K562 (cell line): ENCODE measurements around the gene SRGAP2B.
"Not testable (repeated sequence)": the region's sequence is repeated elsewhere in the genome, so short reads cannot be mapped to it uniquely, and the experiment has no call there.

Source experiments
- CHD2 ChIP-seq: IDR thresholded peaks from 2 replicates; pipeline ENCODE4 v1.6.1; 2011; ENCODE audit warnings: low read depth, low read length
- EP300 ChIP-seq: IDR thresholded peaks from 2 replicates; pipeline ENCODE4 v1.6.1; 2012; ENCODE audit warnings: low read length, improper control_type of control experiment
- MEF2A ChIP-seq: IDR thresholded peaks from 2 replicates; pipeline ENCODE4 v1.6.1; 2011; ENCODE audit warnings: low read depth, mild to moderate bottlenecking, low read length, moderate library complexity; ENCODE audit not compliant: control insufficient read depth
- PATZ1 ChIP-seq: fragments of 250-450 bp; sonication (Bioruptor Pico); IDR thresholded peaks from 2 replicates; pipeline ENCODE4 v1.5.0; 2020; ENCODE audit warnings: mild to moderate bottlenecking, borderline replicate concordance
- POLR2A ChIP-seq: fragments of 450-650 bp; conservative IDR thresholded peaks from 2 replicates; pipeline ENCODE4 v1.6.1; 2016
- POLR2AphosphoS5 ChIP-seq: IDR thresholded peaks from 2 replicates; pipeline ENCODE4 v1.6.1; 2011; ENCODE audit warnings: mild to moderate bottlenecking, low read depth, low read length, moderate library complexity; ENCODE audit not compliant: control insufficient read depth, insufficient read depth
- TOE1 ChIP-seq, 2 experiments: fragments of 450-650 bp in 1 of 2; sonication (generic) in 1 of 2; formaldehyde crosslinking in 1 of 2; IDR thresholded peaks; 2 replicates each; pipeline versions ENCODE4 v1.7.1 to v1.8.0; 2016 to 2022; ENCODE audit warnings: borderline replicate concordance in 2 of 2, mild to moderate bottlenecking in 2 of 2, antibody characterized with exemption in 1 of 2, inconsistent platforms in 1 of 2, low read depth in 1 of 2, missing genetic modification reagents in 1 of 2, moderate library complexity in 1 of 2
- XRCC4 ChIP-seq: IDR thresholded peaks from one replicate; pipeline ENCODE4 v1.6.1; 2011; ENCODE audit not compliant: insufficient read depth, insufficient read length; ENCODE audit errors: extremely low read depth
- TF ChIP-seq, protein P1 (sequence below), 3 experiments: IDR thresholded peaks in 2 of 3; conservative IDR thresholded peaks in 1 of 3; 2 replicates each; pipeline ENCODE4 v1.5.1; 2011 to 2012; ENCODE audit warnings: low read length in 3 of 3, mild to moderate bottlenecking in 3 of 3, control low read depth in 2 of 3, improper control_type of control experiment in 1 of 3, inconsistent platforms in 1 of 3, low read depth in 1 of 3, mixed read lengths in 1 of 3, moderate library complexity in 1 of 3; ENCODE audit not compliant: insufficient read depth in 2 of 3
- TF ChIP-seq, protein P2 (sequence below): IDR thresholded peaks from 3 replicates; pipeline ENCODE4 v1.6.1; 2011; ENCODE audit warnings: borderline replicate concordance, mild to moderate bottlenecking; ENCODE audit not compliant: insufficient read length, insufficient read depth

- TF ChIP-seq, protein P1, sequence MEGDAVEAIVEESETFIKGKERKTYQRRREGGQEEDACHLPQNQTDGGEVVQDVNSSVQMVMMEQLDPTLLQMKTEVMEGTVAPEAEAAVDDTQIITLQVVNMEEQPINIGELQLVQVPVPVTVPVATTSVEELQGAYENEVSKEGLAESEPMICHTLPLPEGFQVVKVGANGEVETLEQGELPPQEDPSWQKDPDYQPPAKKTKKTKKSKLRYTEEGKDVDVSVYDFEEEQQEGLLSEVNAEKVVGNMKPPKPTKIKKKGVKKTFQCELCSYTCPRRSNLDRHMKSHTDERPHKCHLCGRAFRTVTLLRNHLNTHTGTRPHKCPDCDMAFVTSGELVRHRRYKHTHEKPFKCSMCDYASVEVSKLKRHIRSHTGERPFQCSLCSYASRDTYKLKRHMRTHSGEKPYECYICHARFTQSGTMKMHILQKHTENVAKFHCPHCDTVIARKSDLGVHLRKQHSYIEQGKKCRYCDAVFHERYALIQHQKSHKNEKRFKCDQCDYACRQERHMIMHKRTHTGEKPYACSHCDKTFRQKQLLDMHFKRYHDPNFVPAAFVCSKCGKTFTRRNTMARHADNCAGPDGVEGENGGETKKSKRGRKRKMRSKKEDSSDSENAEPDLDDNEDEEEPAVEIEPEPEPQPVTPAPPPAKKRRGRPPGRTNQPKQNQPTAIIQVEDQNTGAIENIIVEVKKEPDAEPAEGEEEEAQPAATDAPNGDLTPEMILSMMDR (IDR thresholded peaks at IDR 0.05 in 2 of 3, conservative IDR thresholded peaks at IDR 0.05 in 1 of 3; ENCODE audit: insufficient read depth in 2 of 3, low read depth in 1 of 3, low read length in 3 of 3): not testable (repeated sequence)
- TF ChIP-seq XRCC4; PATZ1 (CRISPR knock-in tag); TOE1 (IDR thresholded peaks at IDR 0.05; ENCODE audit: borderline replicate concordance); TOE1 (CRISPR knock-in tag; IDR thresholded peaks at IDR 0.05; ENCODE audit: borderline replicate concordance, low read depth); POLR2AphosphoS5; MEF2A; POLR2A; EP300; CHD2: not testable (repeated sequence)
- TF ChIP-seq, protein P2, sequence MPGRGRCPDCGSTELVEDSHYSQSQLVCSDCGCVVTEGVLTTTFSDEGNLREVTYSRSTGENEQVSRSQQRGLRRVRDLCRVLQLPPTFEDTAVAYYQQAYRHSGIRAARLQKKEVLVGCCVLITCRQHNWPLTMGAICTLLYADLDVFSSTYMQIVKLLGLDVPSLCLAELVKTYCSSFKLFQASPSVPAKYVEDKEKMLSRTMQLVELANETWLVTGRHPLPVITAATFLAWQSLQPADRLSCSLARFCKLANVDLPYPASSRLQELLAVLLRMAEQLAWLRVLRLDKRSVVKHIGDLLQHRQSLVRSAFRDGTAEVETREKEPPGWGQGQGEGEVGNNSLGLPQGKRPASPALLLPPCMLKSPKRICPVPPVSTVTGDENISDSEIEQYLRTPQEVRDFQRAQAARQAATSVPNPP: not testable (repeated sequence)
These were observed 115.0 kb downstream of the SRGAP2B start for GRCh38 chr1:144979960-144980595.
